Epithelial cell of proximal tubule (primary cell): ENCODE measurements around the gene MAP7. TPM values are rescaled to one million over a fixed set of nuclear protein-coding genes. Genes with fewer than 3 reads are reported as not detected.

Source experiments
- DNase-seq: peaks from one replicate; pipeline ENCODE4 v3.0.0-alpha.2; 2011; ENCODE audit warnings: low read depth
- H3K4me3 ChIP-seq: 2 replicates; pipeline ENCODE4 v1.5.1; 2011; ENCODE audit warnings: low read depth, mild to moderate bottlenecking, low read length
- total RNA-seq: library from RNA; depleted of rRNA; stranded (reverse); fragments of >200 nt; gene quantifications from 2 replicates; pipeline ENCODE4 v1.2.3, GENCODE V29; 2015
- TF ChIP-seq, protein P1 (sequence below): conservative IDR thresholded peaks from 2 replicates; pipeline ENCODE4 v1.5.1; 2012; ENCODE audit warnings: low read depth, mild to moderate bottlenecking, low read length

MAP7 gene
- total RNA-seq, 1 donor from 2014 or later: 16.1 TPM

GRCh38 chr6:136361787-136362186 is 188.4 kb downstream of the MAP7 start:
- no peak overlapping the region for H3K4me3 ChIP-seq
- TF ChIP-seq, protein P1, sequence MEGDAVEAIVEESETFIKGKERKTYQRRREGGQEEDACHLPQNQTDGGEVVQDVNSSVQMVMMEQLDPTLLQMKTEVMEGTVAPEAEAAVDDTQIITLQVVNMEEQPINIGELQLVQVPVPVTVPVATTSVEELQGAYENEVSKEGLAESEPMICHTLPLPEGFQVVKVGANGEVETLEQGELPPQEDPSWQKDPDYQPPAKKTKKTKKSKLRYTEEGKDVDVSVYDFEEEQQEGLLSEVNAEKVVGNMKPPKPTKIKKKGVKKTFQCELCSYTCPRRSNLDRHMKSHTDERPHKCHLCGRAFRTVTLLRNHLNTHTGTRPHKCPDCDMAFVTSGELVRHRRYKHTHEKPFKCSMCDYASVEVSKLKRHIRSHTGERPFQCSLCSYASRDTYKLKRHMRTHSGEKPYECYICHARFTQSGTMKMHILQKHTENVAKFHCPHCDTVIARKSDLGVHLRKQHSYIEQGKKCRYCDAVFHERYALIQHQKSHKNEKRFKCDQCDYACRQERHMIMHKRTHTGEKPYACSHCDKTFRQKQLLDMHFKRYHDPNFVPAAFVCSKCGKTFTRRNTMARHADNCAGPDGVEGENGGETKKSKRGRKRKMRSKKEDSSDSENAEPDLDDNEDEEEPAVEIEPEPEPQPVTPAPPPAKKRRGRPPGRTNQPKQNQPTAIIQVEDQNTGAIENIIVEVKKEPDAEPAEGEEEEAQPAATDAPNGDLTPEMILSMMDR: no peak
- DNase-seq: no peak

GRCh38 chr6:136360783-136361182 is 189.4 kb downstream of the MAP7 start:
- no peak overlapping the region for H3K4me3 ChIP-seq
- no peak for DNase-seq
- TF ChIP-seq, protein P1: no peak

GRCh38 chr6:136359851-136360250 is 190.4 kb downstream of the MAP7 start:
- TF ChIP-seq, protein P1: no peak
- DNase-seq: no peak

GRCh38 chr6:136351518-136352110 is 198.6 kb downstream of the MAP7 start:
- DNase-seq: no peak
- no peak overlapping the region for H3K4me3 ChIP-seq
- TF ChIP-seq, protein P1: no peak

More at GRCh38 chr6:136359851-136360250, 190.4 kb downstream of the MAP7 start:
- H3K4me3 ChIP-seq: no peak overlapping the region

GRCh38 chr6:136350914-136351313 is 199.3 kb downstream of the MAP7 start:
- TF ChIP-seq, protein P1: no peak
- no peak overlapping the region for H3K4me3 ChIP-seq
- DNase-seq: no peak

- TF ChIP-seq, protein P1: no peak
- no peak for DNase-seq
- H3K4me3 ChIP-seq: no peak overlapping the region
Observed at GRCh38 chr6:136347847-136348246, 202.4 kb downstream of the MAP7 start.

DNA sequence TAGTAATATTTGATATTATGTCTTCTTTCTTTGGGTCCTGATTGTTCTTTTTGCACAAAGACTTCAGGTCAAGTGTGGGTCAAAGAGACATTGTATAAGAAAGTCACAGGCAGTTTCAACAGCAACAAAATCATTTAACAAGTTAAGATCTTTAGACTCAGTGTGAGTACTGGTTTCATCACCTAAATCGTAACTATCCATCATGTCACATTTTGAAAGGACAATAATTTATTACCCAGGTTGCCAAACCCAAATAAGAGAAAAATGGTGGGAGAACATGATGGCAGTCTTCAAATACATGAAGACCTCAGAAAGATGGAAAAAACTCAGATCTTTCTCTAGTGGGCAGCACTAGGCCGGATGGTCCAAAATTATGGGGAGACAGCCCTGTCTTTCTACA is 205.1 kb downstream of the MAP7 start:
- no peak overlapping the region for H3K4me3 ChIP-seq
- TF ChIP-seq, protein P1: no peak
- no peak for DNase-seq
